HCT116 (cell line): ENCODE data around the gene CMIP. TPM values are rescaled to one million over a fixed set of nuclear protein-coding genes. Genes with fewer than 3 reads are reported as not detected.

ENCODE experiments used
- ATAC-seq: fragments of 200-7000 bp; cut with Tn5 transposase; 2 replicates; pipeline ENCODE4 v1.9.1; 2020; ENCODE audit warnings: mild to moderate bottlenecking, moderate library complexity
- BruUV-seq: library from RNA; stranded (reverse); fragments of 400-500 nt; replicated peaks from 2 replicates; lab custom pipeline; 2021; lab: Mats Ljungman, UMichigan
- CTCF ChIA-PET: fragments of 300-600 bp; sonication (Branson Sonifier 250); formaldehyde crosslinking; loops from one replicate; lab custom pipeline; 2021; ENCODE audit warnings: antibody characterized with exemption; lab: Charles Lee
- POLR2A ChIA-PET: fragments of 300-600, 350-600 bp; sonication (Branson Sonifier 250); formaldehyde crosslinking; loops from one replicate; lab custom pipeline; 2021; ENCODE audit warnings: antibody characterized with exemption; lab: Charles Lee
- RAD21 ChIA-PET, 2 experiments: fragments of 300-600 bp; sonication (Branson Sonifier 250); formaldehyde crosslinking; loops; one replicate each; lab custom pipeline; 2023; ENCODE audit warnings: low total read pairs in 2 of 2; ENCODE audit not compliant: uncharacterized antibody in 2 of 2, unreplicated experiment in 2 of 2, low non-redundant PET in 1 of 2; lab: Charles Lee
- DNase-seq: peaks from one replicate; pipeline ENCODE4 v3.0.0-alpha.2; 2010; ENCODE audit warnings: low read depth, low spot score
- H2AFZ ChIP-seq: fragments of 200-600 bp; shearing (Covaris generic), sonication (generic); 2 replicates; pipeline ENCODE4 v1.6.1; 2017; ENCODE audit warnings: low read depth, mixed run types, mixed read lengths, antibody characterized with exemption, low read length; ENCODE audit not compliant: poor library complexity, severe bottlenecking
- H3K27ac ChIP-seq: 2 replicates; pipeline ENCODE4 v1.5.1; 2012; ENCODE audit warnings: low read depth, low read length
- H3K27me3 ChIP-seq: fragments of 200-600 bp; sonication (generic); 2 replicates; pipeline ENCODE4 v1.6.1; 2016; ENCODE audit warnings: mixed run types, low read length, mixed read lengths; ENCODE audit not compliant: insufficient read depth
- H3K36me3 ChIP-seq, 2 experiments: fragments of 200-500 bp in 1 of 2; fragments of 200-600 bp in 1 of 2; sonication (Bioruptor generic) in 1 of 2; sonication (generic) in 1 of 2; 2 replicates each; pipeline versions ENCODE4 v1.5.1 to v1.6.1; 2014 to 2016; ENCODE audit warnings: low read length in 2 of 2, inconsistent platforms in 1 of 2, mixed read lengths in 1 of 2, mixed run types in 1 of 2; ENCODE audit not compliant: insufficient read depth in 2 of 2, control insufficient read depth in 1 of 2
- H3K4me1 ChIP-seq, 2 experiments: fragments of 200-600 bp in 1 of 2; sonication (generic) in 1 of 2; 2 replicates each; pipeline versions ENCODE4 v1.5.1 to v1.6.1; 2012 to 2017; ENCODE audit warnings: low read length in 2 of 2, inconsistent platforms in 1 of 2, mild to moderate bottlenecking in 1 of 2, mixed read lengths in 1 of 2, mixed run types in 1 of 2, moderate library complexity in 1 of 2; ENCODE audit not compliant: insufficient read depth in 2 of 2, control insufficient read depth in 1 of 2
- H3K4me2 ChIP-seq: fragments of 200-600 bp; sonication (generic); 2 replicates; pipeline ENCODE4 v1.6.1; 2017; ENCODE audit warnings: mixed run types, low read length, mixed read lengths
- H3K4me3 ChIP-seq, 2 experiments: fragments of 200-600 bp in 1 of 2; sonication (generic) in 1 of 2; replicated peaks in 1 of 2; 2 replicates each; pipeline ENCODE4 v1.5.1; 2011 to 2016; ENCODE audit warnings: low read length in 2 of 2, control low read depth in 1 of 2, low read depth in 1 of 2, mild to moderate bottlenecking in 1 of 2, mixed read lengths in 1 of 2, mixed run types in 1 of 2
- H3K79me2 ChIP-seq: fragments of 200-600 bp; sonication (generic); 2 replicates; pipeline ENCODE4 v1.6.1; 2017; ENCODE audit warnings: mild to moderate bottlenecking, mixed run types, low read length, moderate library complexity, mixed read lengths; ENCODE audit not compliant: insufficient read depth
- H3K9ac ChIP-seq: fragments of 200-600 bp; sonication (generic); 2 replicates; pipeline ENCODE4 v1.6.1; 2016; ENCODE audit warnings: low read length, mixed read lengths
- H3K9me2 ChIP-seq: fragments of 200-600 bp; sonication (generic), shearing (Covaris generic); 2 replicates; pipeline ENCODE4 v1.6.1; 2017; ENCODE audit warnings: mixed run types, mild to moderate bottlenecking, moderate library complexity; ENCODE audit not compliant: insufficient read depth
- H3K9me3 ChIP-seq, 2 experiments: fragments of 200-500 bp in 1 of 2; fragments of 200-600 bp in 1 of 2; sonication (Bioruptor generic) in 1 of 2; sonication (generic) in 1 of 2; 2 replicates each; pipeline ENCODE4 v1.6.1; 2014 to 2017; ENCODE audit warnings: low read length in 2 of 2, mixed read lengths in 2 of 2, inconsistent platforms in 1 of 2, low read depth in 1 of 2, mild to moderate bottlenecking in 1 of 2, mixed run types in 1 of 2, moderate library complexity in 1 of 2; ENCODE audit not compliant: control insufficient read depth in 1 of 2, insufficient read depth in 1 of 2
- H4K20me1 ChIP-seq: fragments of 200-600 bp; sonication (generic), shearing (Covaris generic); 2 replicates; pipeline ENCODE4 v1.6.1; 2017; ENCODE audit warnings: mixed run types, mild to moderate bottlenecking, moderate library complexity; ENCODE audit not compliant: insufficient read depth
- EGR1 ChIP-seq: IDR thresholded peaks from 2 replicates; pipeline ENCODE4 v1.6.1; 2012; ENCODE audit warnings: low read depth
- ELF1 ChIP-seq: IDR thresholded peaks from 2 replicates; pipeline ENCODE4 v1.6.1; 2012; ENCODE audit warnings: low read depth, borderline replicate concordance
- EZH2 ChIP-seq: fragments of 200-600 bp; sonication (generic); IDR thresholded peaks from 2 replicates; pipeline ENCODE4 v1.6.1; 2017; ENCODE audit warnings: antibody characterized with exemption, mixed run types
- EZH2phosphoT487 ChIP-seq: fragments of 200-600 bp; IDR thresholded peaks from 2 replicates; pipeline ENCODE4 v1.6.1; 2018; ENCODE audit warnings: antibody characterized with exemption, borderline replicate concordance
- FOSL1 ChIP-seq: IDR thresholded peaks from 2 replicates; pipeline ENCODE4 v1.6.1; 2012; ENCODE audit warnings: low read depth
- MAX ChIP-seq: IDR thresholded peaks from 2 replicates; pipeline ENCODE4 v1.6.1; 2012
- POLR2AphosphoS5 ChIP-seq: IDR thresholded peaks from 2 replicates; pipeline ENCODE4 v1.6.1; 2011; ENCODE audit warnings: mild to moderate bottlenecking, low read depth, low read length, moderate library complexity
- RAD21 ChIP-seq: IDR thresholded peaks from 2 replicates; pipeline ENCODE4 v1.6.1; 2012; ENCODE audit warnings: low read depth, mild to moderate bottlenecking
- SIN3A ChIP-seq: IDR thresholded peaks from 2 replicates; pipeline ENCODE4 v1.6.1; 2012; ENCODE audit warnings: low read depth
- SP1 ChIP-seq: IDR thresholded peaks from 2 replicates; pipeline ENCODE4 v1.6.1; 2012; ENCODE audit warnings: low read depth
- YY1 ChIP-seq: IDR thresholded peaks from 2 replicates; pipeline ENCODE4 v1.6.1; 2011; ENCODE audit warnings: low read length, low read depth, moderate library complexity, mild to moderate bottlenecking; ENCODE audit not compliant: insufficient replicate concordance; ENCODE audit errors: extremely low read depth
- ZBTB33 ChIP-seq: IDR thresholded peaks from 2 replicates; pipeline ENCODE4 v1.6.1; 2011; ENCODE audit warnings: mild to moderate bottlenecking, low read length, moderate library complexity; ENCODE audit not compliant: insufficient replicate concordance; ENCODE audit errors: extremely low read depth
- intact Hi-C: fragments of 100-400 bp; cut with micrococcal nuclease; formaldehyde crosslinking; loops from 2 replicates; pipeline ENCODE4 v1.10.0; 2022
- total RNA-seq: library from RNA; stranded (reverse); gene quantifications from one replicate; pipeline ENCODE4 v1.2.1, GENCODE V29; 2021; ENCODE audit not compliant: unreplicated experiment
- TF ChIP-seq, protein P1 (sequence below): IDR thresholded peaks from 2 replicates; pipeline ENCODE4 v1.6.1; 2012
- TF ChIP-seq, protein P2 (sequence below): IDR thresholded peaks from 2 replicates; pipeline ENCODE4 v1.6.1; 2012; ENCODE audit warnings: low read depth

CMIP gene
- total RNA-seq, 1 experiment from 2014 or later, result 64.6 TPM

DNA sequence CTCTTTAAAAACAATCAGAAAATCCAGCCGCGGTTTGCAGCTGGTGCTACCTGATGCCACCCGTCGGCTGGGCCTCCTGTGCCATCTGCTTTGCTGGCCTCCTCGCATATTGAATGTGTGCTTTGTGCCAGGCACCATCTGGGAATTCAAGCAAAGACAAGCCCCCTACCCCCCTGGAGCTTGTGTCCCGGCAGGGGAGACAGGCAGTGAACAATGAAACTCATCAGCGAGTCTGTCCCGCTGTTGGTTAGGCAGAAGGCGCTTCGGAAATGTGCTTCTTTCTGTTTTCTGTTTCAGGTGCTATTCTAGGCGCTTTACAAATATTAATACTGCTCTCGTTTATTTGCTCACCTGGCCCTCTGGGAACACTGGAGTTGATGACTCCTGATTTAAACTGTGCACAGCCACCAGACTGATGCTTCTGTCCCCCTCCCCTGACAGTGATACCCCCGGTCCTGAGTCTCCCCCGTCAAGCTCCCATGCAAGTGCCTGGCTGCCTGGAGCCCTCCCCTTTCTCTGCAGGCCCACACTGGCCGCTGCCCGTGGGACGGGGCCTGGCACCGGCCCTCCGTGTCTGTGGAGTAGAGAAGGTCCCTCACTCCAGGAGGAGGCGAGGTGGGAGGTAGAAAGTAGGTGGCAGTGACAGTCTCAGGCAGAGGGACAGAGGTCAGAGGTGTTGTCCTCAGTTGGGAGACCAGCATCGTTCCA, 208.3 kb downstream of the CMIP start:
- H3K36me3 ChIP-seq, result peaks cover 3 to 16% of the 10 kb centered on the region in 2 experiments; a peak in 3 of 4 replicates
- no peaks in the 10 kb centered on the region for H3K27me3 ChIP-seq
- peaks cover 0 to 27% of the 10 kb centered on the region in 2 experiments; a peak in 2 of 4 replicates for H3K4me1 ChIP-seq
- CTCF ChIA-PET, result no interaction called here
- no peaks in the 10 kb centered on the region for H3K9me3 ChIP-seq
- RAD21 ChIA-PET, result no interaction called here
- no peaks in the 10 kb centered on the region for H4K20me1 ChIP-seq
- no peaks in the 10 kb centered on the region for H3K9me2 ChIP-seq
- DNase-seq, result no peak
- ATAC-seq, result no peak
- H3K79me2 ChIP-seq, result peaks cover 35% of the 10 kb centered on the region
- H3K9ac ChIP-seq, result no peak overlapping the region
- BruUV-seq, result no TSS peak
- intact Hi-C loops, result no loop called here
- H2AFZ ChIP-seq, result no peak overlapping the region
- H3K4me3 ChIP-seq, result no peak overlapping the region
- H3K27ac ChIP-seq, result no peak overlapping the region
- TF ChIP-seq ZBTB33, result no peak
- TF ChIP-seq, protein P1, sequence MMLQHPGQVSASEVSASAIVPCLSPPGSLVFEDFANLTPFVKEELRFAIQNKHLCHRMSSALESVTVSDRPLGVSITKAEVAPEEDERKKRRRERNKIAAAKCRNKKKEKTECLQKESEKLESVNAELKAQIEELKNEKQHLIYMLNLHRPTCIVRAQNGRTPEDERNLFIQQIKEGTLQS, result no peak
- no peak for TF ChIP-seq EZH2
- TF ChIP-seq SP1, result no peak
- no peak for TF ChIP-seq EZH2phosphoT487
- no peak overlapping the region for H3K4me2 ChIP-seq
- POLR2A ChIA-PET, result no interaction called here

- ChIA-PET POLR2A (interaction anchor here (0.6 kb wide), 1 partner anchor 29 kb away, joined by 3 read pairs; no protein-coding TSS in a partner anchor), RAD21 (no interaction called here), CTCF (no interaction called here)
- Histone ChIP-seq H3K9ac (no peak overlapping the region), H3K4me3 (no peak overlapping the region), H3K9me2 (no peaks in the 10 kb centered on the region), H3K27me3 (no peaks in the 10 kb centered on the region), H2AFZ (no peak overlapping the region), H4K20me1 (no peaks in the 10 kb centered on the region), H3K9me3 (no peaks in the 10 kb centered on the region), H3K36me3 (peaks cover 6 to 28% of the 10 kb centered on the region in 2 experiments; a peak in 3 of 4 replicates), H3K4me2 (no peak overlapping the region), H3K79me2 (peaks cover 24% of the 10 kb centered on the region), H3K27ac (no peak overlapping the region), H3K4me1 (peaks cover 0 to 24% of the 10 kb centered on the region in 2 experiments; a peak in 2 of 4 replicates)
- no TSS peak for BruUV-seq
- DNase-seq, result no peak
- intact Hi-C loops, result no loop called here
- ATAC-seq, result peak; percentile 31; the same call in 1 of the 2 replicates
- no peak for TF ChIP-seq ELF1
- TF ChIP-seq FOSL1, result no peak; the same call in 1 of the 2 replicates
- TF ChIP-seq, protein P2, sequence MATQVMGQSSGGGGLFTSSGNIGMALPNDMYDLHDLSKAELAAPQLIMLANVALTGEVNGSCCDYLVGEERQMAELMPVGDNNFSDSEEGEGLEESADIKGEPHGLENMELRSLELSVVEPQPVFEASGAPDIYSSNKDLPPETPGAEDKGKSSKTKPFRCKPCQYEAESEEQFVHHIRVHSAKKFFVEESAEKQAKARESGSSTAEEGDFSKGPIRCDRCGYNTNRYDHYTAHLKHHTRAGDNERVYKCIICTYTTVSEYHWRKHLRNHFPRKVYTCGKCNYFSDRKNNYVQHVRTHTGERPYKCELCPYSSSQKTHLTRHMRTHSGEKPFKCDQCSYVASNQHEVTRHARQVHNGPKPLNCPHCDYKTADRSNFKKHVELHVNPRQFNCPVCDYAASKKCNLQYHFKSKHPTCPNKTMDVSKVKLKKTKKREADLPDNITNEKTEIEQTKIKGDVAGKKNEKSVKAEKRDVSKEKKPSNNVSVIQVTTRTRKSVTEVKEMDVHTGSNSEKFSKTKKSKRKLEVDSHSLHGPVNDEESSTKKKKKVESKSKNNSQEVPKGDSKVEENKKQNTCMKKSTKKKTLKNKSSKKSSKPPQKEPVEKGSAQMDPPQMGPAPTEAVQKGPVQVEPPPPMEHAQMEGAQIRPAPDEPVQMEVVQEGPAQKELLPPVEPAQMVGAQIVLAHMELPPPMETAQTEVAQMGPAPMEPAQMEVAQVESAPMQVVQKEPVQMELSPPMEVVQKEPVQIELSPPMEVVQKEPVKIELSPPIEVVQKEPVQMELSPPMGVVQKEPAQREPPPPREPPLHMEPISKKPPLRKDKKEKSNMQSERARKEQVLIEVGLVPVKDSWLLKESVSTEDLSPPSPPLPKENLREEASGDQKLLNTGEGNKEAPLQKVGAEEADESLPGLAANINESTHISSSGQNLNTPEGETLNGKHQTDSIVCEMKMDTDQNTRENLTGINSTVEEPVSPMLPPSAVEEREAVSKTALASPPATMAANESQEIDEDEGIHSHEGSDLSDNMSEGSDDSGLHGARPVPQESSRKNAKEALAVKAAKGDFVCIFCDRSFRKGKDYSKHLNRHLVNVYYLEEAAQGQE, result no peak
- TF ChIP-seq RAD21, result no peak
- no peak for TF ChIP-seq POLR2AphosphoS5
- no peak for TF ChIP-seq EGR1
- no peak for TF ChIP-seq SIN3A
- no peak for TF ChIP-seq YY1
- no peak for TF ChIP-seq MAX
Measured at GRCh38 chr16:81654346-81654745, 209.7 kb downstream of the CMIP start.
